ENCODE results near the gene PHF11. TPM values are rescaled to one million over a fixed set of nuclear protein-coding genes. Genes with fewer than 3 reads are reported as not detected.

PHF11 gene
- total and polyA plus RNA-seq, 2 of the 13 experiments (the other 11 are each of a cell fraction or from before 2014, with no cell fraction given): 15.8 to 22.0 TPM

DNA sequence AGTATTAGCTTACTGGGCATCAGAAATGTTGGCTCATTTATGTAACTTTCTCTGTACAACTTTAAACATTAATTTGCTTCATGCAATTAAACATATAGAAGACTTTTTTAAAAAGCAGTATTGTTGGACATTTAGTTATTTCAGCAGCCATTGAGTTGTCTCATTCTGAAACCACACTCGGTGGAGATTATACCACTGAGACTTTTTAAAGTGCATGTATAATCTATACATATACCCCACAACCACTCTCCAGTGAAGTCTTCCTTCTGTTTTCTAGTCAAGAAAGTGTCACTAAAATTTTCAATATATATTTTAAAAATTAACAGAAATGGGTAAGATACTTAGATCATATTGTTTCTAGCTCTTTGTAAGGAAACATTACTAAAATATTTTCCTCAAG is 36.2 kb upstream of the PHF11 start (continued):
- TF ChIP-seq, protein P1, sequence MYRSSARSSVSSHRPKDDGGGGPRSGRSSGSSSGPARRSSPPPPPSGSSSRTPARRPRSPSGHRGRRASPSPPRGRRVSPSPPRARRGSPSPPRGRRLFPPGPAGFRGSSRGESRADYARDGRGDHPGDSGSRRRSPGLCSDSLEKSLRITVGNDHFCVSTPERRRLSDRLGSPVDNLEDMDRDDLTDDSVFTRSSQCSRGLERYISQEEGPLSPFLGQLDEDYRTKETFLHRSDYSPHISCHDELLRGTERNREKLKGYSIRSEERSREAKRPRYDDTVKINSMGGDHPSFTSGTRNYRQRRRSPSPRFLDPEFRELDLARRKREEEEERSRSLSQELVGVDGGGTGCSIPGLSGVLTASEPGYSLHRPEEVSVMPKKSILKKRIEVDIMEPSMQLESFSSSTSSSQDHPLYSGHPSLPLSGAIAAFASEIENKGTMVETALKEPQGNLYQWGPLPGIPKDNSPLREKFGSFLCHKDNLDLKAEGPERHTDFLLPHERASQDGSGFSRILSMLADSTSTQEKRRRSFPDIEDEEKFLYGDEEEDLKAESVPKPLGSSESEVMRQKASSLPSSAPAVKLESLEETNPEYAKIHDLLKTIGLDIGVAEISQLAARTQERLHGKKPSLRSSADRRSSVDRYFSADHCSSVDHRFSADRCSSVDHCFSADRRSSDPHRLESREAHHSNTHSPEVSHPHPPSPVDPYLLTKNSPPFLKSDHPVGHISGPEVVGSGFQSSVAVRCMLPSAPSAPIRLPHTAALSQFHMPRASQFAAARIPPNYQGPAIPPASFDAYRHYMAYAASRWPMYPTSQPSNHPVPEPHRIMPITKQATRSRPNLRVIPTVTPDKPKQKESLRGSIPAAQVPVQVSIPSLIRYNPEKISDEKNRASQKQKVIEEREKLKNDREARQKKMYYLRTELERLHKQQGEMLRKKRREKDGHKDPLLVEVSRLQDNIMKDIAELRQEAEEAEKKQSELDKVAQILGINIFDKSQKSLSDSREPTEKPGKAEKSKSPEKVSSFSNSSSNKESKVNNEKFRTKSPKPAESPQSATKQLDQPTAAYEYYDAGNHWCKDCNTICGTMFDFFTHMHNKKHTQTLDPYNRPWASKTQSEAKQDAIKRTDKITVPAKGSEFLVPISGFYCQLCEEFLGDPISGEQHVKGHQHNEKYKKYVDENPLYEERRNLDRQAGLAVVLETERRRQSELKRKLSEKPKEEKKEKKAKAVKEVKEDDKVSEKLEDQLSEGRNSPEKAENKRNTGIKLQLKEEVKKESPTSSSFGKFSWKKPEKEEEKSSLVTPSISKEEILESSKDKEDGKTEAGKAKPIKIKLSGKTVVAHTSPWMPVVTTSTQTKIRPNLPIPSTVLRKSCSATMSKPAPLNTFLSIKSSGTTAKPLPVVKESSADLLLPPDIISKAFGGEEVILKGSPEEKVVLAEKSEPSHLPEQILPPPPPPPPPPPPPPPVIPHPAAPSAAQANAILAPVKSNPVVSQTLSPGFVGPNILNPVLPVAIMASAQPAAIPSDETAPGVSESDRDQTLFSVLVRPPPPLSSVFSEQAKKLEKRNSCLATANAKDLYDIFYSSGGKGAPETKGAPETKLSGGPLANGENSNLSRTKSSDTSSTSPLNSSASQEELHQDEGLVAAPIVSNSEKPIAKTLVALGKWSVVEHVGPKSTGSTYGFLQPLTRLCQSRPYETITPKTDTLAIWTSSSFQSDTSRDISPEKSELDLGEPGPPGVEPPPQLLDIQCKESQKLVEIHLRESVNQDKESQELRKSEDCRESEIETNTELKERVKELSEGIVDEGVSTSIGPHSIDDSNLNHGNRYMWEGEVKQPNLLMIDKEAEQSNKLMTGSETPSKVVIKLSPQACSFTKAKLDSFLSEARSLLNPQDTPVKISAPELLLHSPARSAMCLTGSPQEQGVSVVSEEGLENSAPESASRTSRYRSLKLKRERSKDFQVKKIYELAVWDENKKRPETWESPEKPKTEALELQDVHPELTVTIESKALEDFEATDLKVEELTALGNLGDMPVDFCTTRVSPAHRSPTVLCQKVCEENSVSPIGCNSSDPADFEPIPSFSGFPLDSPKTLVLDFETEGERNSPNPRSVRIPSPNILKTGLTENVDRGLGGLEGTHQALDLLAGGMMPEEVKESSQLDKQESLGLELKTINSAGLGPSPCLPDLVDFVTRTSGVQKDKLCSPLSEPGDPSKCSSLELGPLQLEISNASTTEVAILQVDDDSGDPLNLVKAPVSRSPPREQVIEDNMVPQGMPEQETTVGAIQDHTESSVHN (CRISPR knock-in tag; IDR thresholded peaks at IDR 0.05): no peak
- no peak for TF ChIP-seq ZNF558 (CRISPR knock-in tag; IDR thresholded peaks at IDR 0.05; ENCODE audit: borderline replicate concordance)
- no peak for TF ChIP-seq AKNA (CRISPR knock-in tag; IDR thresholded peaks at IDR 0.05; ENCODE audit: borderline replicate concordance)
- no peak for TF ChIP-seq PAX8 (CRISPR knock-in tag; IDR thresholded peaks at IDR 0.05; ENCODE audit: borderline replicate concordance)
- no peak for TF ChIP-seq SMYD3 (CRISPR knock-in tag; IDR thresholded peaks at IDR 0.05)
- TF ChIP-seq ZNF263 (CRISPR knock-in tag; IDR thresholded peaks at IDR 0.05): no peak
- no peak for TF ChIP-seq ZNF749 (CRISPR knock-in tag; IDR thresholded peaks at IDR 0.05; ENCODE audit: borderline replicate concordance)
- no peak for TF ChIP-seq MAZ (IDR thresholded peaks at IDR 0.05; ENCODE audit: borderline replicate concordance, low read depth, low read length)
- TF ChIP-seq MAZ (CRISPR knock-in tag; IDR thresholded peaks at IDR 0.05; ENCODE audit: low read depth): no peak
- TF ChIP-seq JUND (CRISPR knock-in tag; IDR thresholded peaks at IDR 0.05): no peak
- TF ChIP-seq LBX2 (CRISPR knock-in tag; IDR thresholded peaks at IDR 0.05; ENCODE audit: borderline replicate concordance): no peak
- no peak for TF ChIP-seq ZSCAN12 (CRISPR knock-in tag; IDR thresholded peaks at IDR 0.05)
- TF ChIP-seq FOXJ3 (CRISPR knock-in tag; IDR thresholded peaks at IDR 0.05; ENCODE audit: borderline replicate concordance): no peak
- TF ChIP-seq CTCF (CRISPR knock-in tag; IDR thresholded peaks at IDR 0.05): no peak
- no peak for TF ChIP-seq ZFY (CRISPR knock-in tag; IDR thresholded peaks at IDR 0.05)

Measured in HepG2 (cell line).